NCI-H748 (cell line): ENCODE results near the gene PSMD3.

Experiments used
- DNase-seq: peaks from one replicate; lab custom pipeline; 2025; ENCODE audit not compliant: unreplicated experiment; lab: John Stamatoyannopoulos, UW

Gene PSMD3

GRCh38 chr17:39955726-39956225 lies 24.8 kb upstream of the PSMD3 start:
- no peak for DNase-seq

DNA sequence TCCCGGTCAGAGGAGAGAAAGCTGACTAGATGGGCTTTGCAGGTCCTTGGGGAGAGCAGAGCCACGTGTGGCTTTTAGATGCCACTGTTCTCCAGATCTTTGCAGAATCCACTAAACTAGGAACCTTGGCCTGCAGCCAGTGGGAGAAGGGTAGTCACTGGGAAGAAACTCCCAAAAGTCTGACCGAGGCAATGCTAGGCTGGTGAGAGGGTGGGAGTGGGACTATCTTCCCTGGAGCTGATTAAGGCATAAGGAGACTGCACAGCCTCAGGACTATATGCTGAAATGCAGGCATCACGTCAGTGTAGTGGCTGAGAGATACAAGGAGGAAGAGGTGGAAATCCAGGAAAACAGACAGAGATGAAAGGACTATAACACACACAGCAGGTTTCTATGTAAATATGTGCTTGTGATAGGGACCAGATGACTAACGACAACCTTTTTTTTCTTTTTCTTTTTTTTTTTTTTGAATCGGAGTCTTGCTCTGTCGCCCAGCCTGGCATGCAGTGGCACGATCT lies 20.0 kb upstream of the PSMD3 start:
- no peak for DNase-seq

DNA sequence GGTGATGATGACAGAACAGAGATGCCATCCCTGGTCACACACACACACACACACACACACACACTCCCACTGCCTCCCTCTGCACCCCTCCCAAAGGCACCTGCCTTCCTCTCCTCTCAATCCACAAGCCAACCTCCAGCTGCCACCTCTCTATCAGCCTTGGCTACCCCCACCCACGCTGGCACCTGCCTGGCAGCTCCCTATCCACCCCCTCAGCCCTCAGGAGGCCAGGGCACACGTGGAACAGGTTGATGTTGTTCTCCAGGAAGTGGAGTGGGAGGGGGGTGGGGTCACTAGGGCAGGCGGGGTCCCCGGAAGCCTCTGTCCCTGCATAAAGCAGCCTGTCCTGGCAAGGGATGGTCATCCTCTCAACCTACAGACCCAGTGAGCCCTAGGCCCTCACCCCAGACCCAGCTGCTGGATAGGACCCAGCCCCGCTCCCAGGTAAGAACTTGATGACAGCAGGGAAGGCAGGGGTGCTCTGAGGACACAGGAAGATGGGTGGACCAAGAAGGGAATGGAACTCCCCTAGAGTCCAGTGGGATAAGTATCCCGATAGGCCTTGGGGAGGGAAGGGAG lies 17.9 kb upstream of the PSMD3 start, which contains the start of gene GSDMA:
GSDMA (plus strand) TSS at position 363 of the 579 bp plus-strand sequence. CDS start 2,684 bp downstream, outside the sequence.
- DNase-seq = no peak

DNA sequence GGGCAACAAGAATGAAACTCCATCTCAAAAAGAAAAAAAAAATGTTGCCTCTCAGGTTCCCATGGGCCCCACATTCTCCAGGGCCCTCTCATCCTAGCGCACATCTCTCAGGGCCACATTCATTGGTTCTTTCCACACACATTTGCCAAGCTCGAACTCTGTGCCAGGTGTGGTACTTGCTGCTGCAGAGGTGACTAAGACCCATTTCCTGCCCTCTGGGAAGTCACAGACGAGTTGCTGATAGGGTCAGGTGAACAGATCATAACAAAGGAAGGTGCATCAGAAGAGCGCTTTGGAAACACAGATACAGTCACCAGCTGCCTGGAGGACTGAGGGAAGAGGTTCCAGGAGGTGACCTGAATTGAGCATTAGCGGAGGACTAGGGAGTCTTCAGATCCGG lies 16.8 kb upstream of the PSMD3 start:
- DNase-seq = no peak

DNA sequence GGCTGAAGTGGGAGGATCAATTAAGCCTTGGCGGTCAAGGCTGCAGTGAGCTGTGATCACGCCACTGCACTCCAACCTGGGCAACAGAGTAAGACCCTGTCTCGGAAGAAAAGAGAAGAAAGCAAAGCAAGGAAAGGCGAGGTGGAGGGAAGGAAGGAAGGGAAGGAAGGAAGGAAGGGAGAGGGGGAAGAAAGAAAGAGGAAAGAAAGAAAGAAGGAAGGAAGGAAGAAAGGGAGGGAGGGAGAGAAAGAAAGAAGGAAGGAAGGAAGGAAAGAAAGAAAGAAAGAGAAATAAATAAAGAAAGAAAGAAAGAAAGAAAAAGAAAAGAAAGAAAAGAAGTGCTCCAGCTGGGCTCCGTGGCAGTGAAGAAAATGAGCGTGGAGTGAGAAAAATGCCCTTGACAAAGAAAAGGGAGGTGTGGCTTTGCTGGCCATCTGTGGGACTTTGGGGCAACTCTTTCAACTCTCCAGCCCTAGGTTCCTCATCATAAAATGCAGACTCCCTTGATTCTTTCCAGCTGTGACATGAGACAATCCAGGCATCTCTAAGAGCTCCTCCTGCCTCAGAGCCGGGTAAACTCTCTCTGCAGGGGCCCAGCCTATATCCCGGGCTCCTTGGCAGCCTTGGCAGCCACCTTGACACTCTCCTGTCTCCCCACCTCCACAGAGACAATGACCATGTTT lies 15.4 kb upstream of the PSMD3 start:
- DNase-seq = no peak

DNA sequence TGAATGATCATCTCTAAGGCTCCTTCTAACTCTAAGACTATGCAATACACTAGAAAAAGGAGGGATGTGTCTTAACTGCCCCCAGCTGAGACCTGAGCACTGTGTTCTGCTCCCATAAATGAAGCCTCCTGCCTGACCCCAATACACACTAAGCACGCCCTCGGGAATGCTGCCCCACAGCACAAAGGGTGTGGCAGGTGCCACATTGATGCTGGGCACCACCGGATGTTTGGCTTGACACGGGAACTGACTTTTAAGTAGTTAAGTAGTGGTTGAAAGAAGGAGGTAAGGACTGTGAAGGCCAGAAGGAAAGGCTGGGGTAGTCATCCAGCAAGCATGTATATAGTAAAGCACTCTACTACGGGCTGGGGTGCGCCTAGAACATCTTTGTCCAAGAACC lies 13.8 kb upstream of the PSMD3 start:
- DNase-seq = no peak

GRCh38 chr17:39968761-39969160 lies 11.8 kb upstream of the PSMD3 start:
- no peak for DNase-seq

GRCh38 chr17:39969375-39969774 lies 11.2 kb upstream of the PSMD3 start:
- no peak for DNase-seq

DNA sequence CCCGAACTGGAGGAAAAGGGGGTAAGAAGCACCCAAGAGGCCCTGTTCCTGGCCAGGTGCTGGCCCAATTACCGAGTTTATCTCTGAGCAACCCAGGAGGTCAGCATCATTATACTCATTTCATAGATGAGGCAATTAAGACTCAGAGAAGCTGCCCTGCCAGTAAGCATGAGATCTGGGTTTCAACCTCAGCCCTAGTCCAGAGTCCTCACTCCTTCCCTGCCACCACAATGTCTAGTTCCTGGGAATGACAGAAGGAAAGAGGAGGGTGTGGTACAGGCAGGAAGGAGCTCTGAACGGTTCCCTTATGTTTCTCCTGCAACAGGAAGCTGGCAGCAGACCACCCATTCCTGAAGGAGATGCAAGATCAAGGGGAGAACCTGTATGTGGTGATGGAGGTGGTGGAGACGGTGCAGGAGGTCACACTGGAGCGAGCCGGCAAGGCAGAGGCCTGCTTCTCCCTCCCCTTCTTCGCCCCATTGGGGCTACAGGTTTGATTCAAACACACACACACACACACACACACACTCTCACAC lies 10.4 kb upstream of the PSMD3 start:
- DNase-seq = no peak

DNA sequence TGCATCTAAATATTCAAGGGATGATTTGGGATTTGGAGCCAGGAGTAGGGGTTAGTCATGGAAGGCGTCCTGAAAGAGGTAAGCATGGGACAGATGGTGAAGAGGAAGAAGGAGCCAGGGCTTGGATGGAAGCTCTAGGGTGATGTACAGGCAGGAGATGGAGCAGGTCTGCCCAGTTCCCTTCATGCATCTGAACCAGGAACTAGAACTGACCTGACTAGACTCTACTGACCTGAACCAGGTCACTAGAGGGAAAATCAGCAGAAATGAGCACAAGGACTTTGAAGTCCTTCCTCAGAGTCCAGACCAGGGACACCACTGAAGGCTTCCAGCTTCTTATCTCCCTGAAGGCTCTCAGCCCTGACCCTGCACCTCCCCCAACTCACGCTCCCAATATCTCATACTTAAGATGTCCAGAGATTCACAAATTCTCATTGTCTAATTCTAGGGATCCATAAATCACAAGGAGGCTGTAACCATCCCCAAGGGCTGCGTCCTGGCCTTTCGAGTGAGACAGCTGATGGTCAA lies 9.5 kb upstream of the PSMD3 start:
- DNase-seq = no peak

GRCh38 chr17:39972271-39972670 lies 8.3 kb upstream of the PSMD3 start:
- DNase-seq = no peak

GRCh38 chr17:39973496-39973895 lies 7.1 kb upstream of the PSMD3 start:
- no peak for DNase-seq

DNA sequence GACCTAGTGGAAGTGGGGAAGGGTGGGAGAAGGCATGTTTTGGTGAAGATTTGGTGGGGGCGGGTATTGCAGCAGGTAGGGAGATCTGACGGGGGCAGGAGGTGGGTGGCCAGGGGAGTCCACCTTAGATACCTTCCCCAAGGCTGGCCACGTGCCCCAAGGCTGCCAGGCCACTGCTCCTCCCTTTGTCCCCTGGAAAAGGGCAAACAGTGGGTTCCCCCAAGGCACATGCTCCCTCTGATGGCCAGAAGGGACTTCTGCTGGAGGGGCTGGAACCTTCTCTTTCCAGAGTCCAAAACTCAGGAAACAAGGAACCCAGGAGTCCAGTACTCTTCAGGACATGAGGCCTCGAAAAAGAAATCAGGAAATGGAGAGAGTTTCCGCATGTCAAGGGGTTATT lies 6.2 kb upstream of the PSMD3 start:
- no peak for DNase-seq

GRCh38 chr17:39975801-39976200 lies 4.8 kb upstream of the PSMD3 start:
- DNase-seq = no peak

GRCh38 chr17:39979016-39979670 lies 1.5 kb upstream of the PSMD3 start:
- no peak for DNase-seq

DNA sequence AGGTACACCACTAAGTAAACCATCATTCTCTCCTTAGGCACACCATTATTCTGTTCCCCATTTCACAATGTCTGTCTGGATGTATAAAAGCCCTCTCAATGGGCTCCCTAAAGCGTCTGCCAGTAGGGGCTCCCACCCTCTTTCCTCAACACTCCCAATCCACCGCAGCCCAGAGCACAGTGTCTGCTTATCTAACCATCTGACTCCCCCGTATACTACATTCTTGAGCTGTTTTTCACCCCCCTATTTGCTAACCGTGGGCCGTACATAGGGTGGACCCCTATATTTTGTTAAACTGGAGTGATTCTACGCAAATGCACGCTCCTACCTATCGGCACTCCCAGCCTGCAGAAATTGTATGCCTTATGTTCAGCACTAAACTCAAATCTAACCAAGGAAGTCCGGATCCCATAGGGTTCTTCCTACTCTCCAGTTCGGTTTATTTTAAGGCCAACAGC lies 685 bp upstream of the PSMD3 start:
- DNase-seq = peak; percentile 56

DNA sequence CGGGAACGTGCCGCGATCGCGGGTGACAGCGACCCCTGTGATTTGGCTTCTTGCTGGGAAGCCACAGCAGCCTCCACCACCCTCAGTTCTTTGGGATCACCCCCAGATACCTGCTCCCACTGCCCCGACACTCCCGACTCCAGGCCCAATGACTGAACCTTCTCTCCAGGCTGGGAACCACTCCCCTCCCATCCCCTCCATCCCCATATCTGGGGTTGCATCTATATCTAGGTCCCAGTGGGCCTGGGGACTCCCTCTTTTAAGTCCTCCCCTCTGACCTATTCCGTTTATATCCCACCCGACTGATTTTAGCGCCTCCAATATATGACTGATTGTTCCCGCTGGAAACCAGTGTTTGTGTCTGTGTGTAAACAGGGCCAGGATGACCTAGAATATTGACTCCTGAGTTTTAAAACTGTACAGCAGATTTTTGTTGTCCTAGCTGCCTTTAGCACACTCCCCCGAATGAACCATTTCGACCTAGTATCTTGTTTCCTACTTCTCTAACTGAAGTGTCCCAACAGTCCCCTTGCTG lies 667 bp downstream of the PSMD3 start:
- DNase-seq = no peak

GRCh38 chr17:39981766-39982375 lies 1.3 kb downstream of the PSMD3 start:
- no peak for DNase-seq

- DNase-seq = no peak
Observed at GRCh38 chr17:39988206-39988810, 7.7 kb downstream of the PSMD3 start.

- no peak for DNase-seq
Observed at GRCh38 chr17:39994448-39994847, 13.8 kb downstream of the PSMD3 start.
